Prostate gland (tissue), 2 donors: Measurements from ENCODE around the gene ZNF106. TPM values are rescaled to one million over a fixed set of nuclear protein-coding genes. Genes with fewer than 3 reads are reported as not detected.

Experiments used
- DNase-seq: peaks from one replicate; pipeline ENCODE4 v3.0.0-alpha.2; 2019; ENCODE audit warnings: low spot score
- H3K27ac ChIP-seq, 2 donors: fragments of 200-600 bp; sonication (generic); 2 replicates each; pipeline ENCODE4 v1.5.1; 2017 to 2019
- H3K27me3 ChIP-seq: fragments of 200-600 bp; sonication (generic); replicated peaks from 2 replicates; pipeline ENCODE4 v1.5.1; 2019; ENCODE audit not compliant: insufficient read depth
- H3K36me3 ChIP-seq, 2 donors: fragments of 200-600 bp; sonication (generic); 1 replicate in 1 of 2; 2 replicates in 1 of 2; pipeline versions ENCODE4 v1.5.1 to v1.8.1; 2017 to 2019
- H3K4me1 ChIP-seq: fragments of 200-600 bp; sonication (generic); replicated peaks from 2 replicates; pipeline ENCODE4 v1.5.1; 2019
- H3K4me3 ChIP-seq, 2 donors: fragments of 200-600 bp; sonication (generic); 2 replicates each; pipeline ENCODE4 v1.5.1; 2017 to 2019
- H3K9me3 ChIP-seq: fragments of 200-600 bp; sonication (generic); 2 replicates; pipeline ENCODE4 v1.5.1; 2017
- CTCF ChIP-seq, 4 experiments: fragments of 200-600 bp in 2 of 4; fragments of 450-650 bp in 2 of 4; sonication (generic) in 2 of 4; IDR thresholded peaks; 1 replicate in 3 of 4; 2 replicates in 1 of 4; pipeline ENCODE4 v1.5.1; 2016 to 2019; ENCODE audit warnings: antibody characterized with exemption in 4 of 4, mild to moderate bottlenecking in 2 of 4, moderate library complexity in 2 of 4
- POLR2A ChIP-seq: fragments of 450-650 bp; IDR thresholded peaks from one replicate; pipeline ENCODE4 v1.6.1; 2016; ENCODE audit warnings: antibody characterized with exemption, mild to moderate bottlenecking
- POLR2AphosphoS5 ChIP-seq: sonication (generic); formaldehyde crosslinking; IDR thresholded peaks from one replicate; pipeline ENCODE4 v1.6.1; 2017; ENCODE audit warnings: antibody characterized with exemption
- WGBS: methylation state at CpG from one replicate; pipeline ENCODE4 v1.1.5; 2018; 5-methylcytosine and 5-hydroxymethylcytosine counted together
- intact Hi-C: fragments of 100-400 bp; cut with DNase I; formaldehyde crosslinking; loops from one replicate; pipeline ENCODE4 v1.14.2; 2022
- total RNA-seq, 2 donors: library from RNA; depleted of rRNA; stranded (reverse); fragments of >200 nt; gene quantifications; one replicate each; pipeline ENCODE4 v1.1.0, GENCODE V29; 2016

Gene ZNF106
- total RNA-seq, 2 donors from 2014 or later, result 49.5 to 79.5 TPM

DNA sequence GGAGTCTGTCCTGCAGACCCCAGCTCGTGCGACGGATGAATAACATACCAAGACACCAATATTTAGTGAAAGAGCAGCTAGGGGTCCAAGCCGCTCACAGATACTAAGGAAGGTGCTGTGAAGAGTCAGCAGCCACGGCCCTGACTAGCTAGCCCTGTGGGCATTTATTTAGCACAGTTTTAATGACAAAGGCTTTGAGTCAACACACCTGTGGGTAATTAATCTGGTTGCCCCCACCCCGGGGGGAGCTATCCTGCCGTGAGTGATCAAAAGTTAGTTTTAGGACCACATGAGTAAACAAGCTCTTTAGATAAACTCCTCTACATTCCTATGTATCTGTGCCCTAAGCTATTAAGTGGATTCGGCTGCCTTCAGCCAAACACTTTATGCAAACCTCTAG lies 112.9 kb downstream of the ZNF106 start:
- Histone ChIP-seq H3K9me3 (no peaks in the 10 kb centered on the region), H3K4me1 (no peaks in the 10 kb centered on the region)
- intact Hi-C loops, result no loop called here

GRCh38 chr15:42375941-42376340 lies 115.0 kb downstream of the ZNF106 start:
- no peaks in the 10 kb centered on the region for H3K4me1 ChIP-seq
- no peak overlapping the region for H3K27ac ChIP-seq
- H3K9me3 ChIP-seq, result no peaks in the 10 kb centered on the region
- DNase-seq, result no peak
- no peaks in the 10 kb centered on the region for H3K27me3 ChIP-seq
- 40% methylated on average over 4 of the region's 4 CpGs for WGBS
- intact Hi-C loops, result no loop called here
- no peaks in the 10 kb centered on the region for H3K36me3 ChIP-seq
- no peak for TF ChIP-seq CTCF (IDR thresholded peaks at IDR 0.05)
- TF ChIP-seq POLR2AphosphoS5, result no peak
- no peak for TF ChIP-seq POLR2A
- H3K4me3 ChIP-seq, result no peak overlapping the region

More for the DNA sequence above, 112.9 kb downstream of the ZNF106 start:
- no peak overlapping the region for H3K27ac ChIP-seq
- no peaks in the 10 kb centered on the region for H3K36me3 ChIP-seq
- WGBS, result 58% methylated on average over 8 of the region's 8 CpGs
- H3K4me3 ChIP-seq, result no peak overlapping the region
- DNase-seq, result no peak
- TF ChIP-seq POLR2A, result no peak
- TF ChIP-seq POLR2AphosphoS5, result no peak
- no peak for TF ChIP-seq CTCF (IDR thresholded peaks at IDR 0.05)
- no peaks in the 10 kb centered on the region for H3K27me3 ChIP-seq

- Histone ChIP-seq H3K27me3 (no peaks in the 10 kb centered on the region), H3K36me3 (no peaks in the 10 kb centered on the region), H3K27ac (no peak overlapping the region), H3K4me3 (no peak overlapping the region), H3K4me1 (no peaks in the 10 kb centered on the region), H3K9me3 (no peaks in the 10 kb centered on the region)
- intact Hi-C loops, result no loop called here
- TF ChIP-seq CTCF (IDR thresholded peaks at IDR 0.05) (no peak), POLR2A (no peak), POLR2AphosphoS5 (no peak)
- WGBS, result 64% methylated on average over 5 of the region's 5 CpGs
- DNase-seq, result no peak
Measured at GRCh38 chr15:42375252-42375651, 115.7 kb downstream of the ZNF106 start.

DNA sequence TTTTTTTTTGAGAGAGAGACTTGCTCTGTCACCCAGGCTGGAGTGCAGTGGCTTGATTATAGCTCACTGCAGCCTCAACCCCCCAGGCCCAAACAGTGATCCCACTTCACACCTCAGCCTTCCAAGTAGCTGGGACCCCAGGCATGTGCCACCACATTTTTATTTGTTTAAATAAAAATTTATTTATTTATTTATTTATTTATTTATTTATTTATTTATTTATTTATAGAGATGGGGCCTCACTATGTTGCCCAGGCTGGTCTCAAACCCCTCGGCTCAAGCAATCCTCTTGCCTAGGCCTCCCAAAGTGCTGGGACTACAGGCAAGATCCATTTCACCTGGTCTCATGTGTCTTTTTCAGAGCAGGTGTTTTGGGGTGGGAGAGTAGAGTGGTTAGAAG lies 116.1 kb downstream of the ZNF106 start:
- WGBS, result 91% methylated on average over 1 of the region's 1 CpG
- DNase-seq, result no peak
- Histone ChIP-seq H3K36me3 (no peaks in the 10 kb centered on the region), H3K4me3 (no peak overlapping the region), H3K4me1 (no peaks in the 10 kb centered on the region), H3K27me3 (no peaks in the 10 kb centered on the region), H3K9me3 (no peaks in the 10 kb centered on the region), H3K27ac (no peak overlapping the region)
- TF ChIP-seq POLR2AphosphoS5 (no peak), CTCF (IDR thresholded peaks at IDR 0.05) (no peak), POLR2A (no peak)
- intact Hi-C loops, result no loop called here

- no peaks in the 10 kb centered on the region for H3K4me1 ChIP-seq
- DNase-seq, result no peak
- no peaks in the 10 kb centered on the region for H3K9me3 ChIP-seq
- TF ChIP-seq POLR2A (no peak), CTCF (IDR thresholded peaks at IDR 0.05) (no peak), POLR2AphosphoS5 (no peak)
- intact Hi-C loops, result no loop called here
- H3K36me3 ChIP-seq, result no peaks in the 10 kb centered on the region
- no peaks in the 10 kb centered on the region for H3K27me3 ChIP-seq
- H3K27ac ChIP-seq, result no peak overlapping the region
- no peak overlapping the region for H3K4me3 ChIP-seq
- 88% methylated on average over 4 of the region's 4 CpGs for WGBS
Measured at GRCh38 chr15:42373936-42374335, 117.0 kb downstream of the ZNF106 start.
